ENCODE data around the gene NFX1.

The NFX1 gene

GRCh38 chr9:33288828-33289483, 1.4 kb upstream of the NFX1 start:
- no peaks in the 10 kb centered on the region for H3K27me3 Mint-ChIP-seq
- no peaks in the 10 kb centered on the region for H3K9me3 Mint-ChIP-seq
- peaks cover 14% of the 10 kb centered on the region for H3K36me3 Mint-ChIP-seq
- H3K4me3 Mint-ChIP-seq: no peak overlapping the region
- H3K27ac Mint-ChIP-seq: peak overlapping the region; percentile 44
- peaks cover 54% of the 10 kb centered on the region for H3K4me1 Mint-ChIP-seq

GRCh38 chr9:33289496-33289895, 820 bp upstream of the NFX1 start:
- Mint-ChIP-seq H3K4me3 (peak overlapping the region; percentile 95), H3K27me3 (no peaks in the 10 kb centered on the region), H3K9me3 (no peaks in the 10 kb centered on the region), H3K36me3 (peaks cover 17% of the 10 kb centered on the region), H3K4me1 (peaks cover 59% of the 10 kb centered on the region), H3K27ac (peak overlapping the region; percentile 99)

- peak overlapping the region; percentile 95 for H3K4me3 Mint-ChIP-seq
- H3K36me3 Mint-ChIP-seq: peaks cover 21% of the 10 kb centered on the region
- H3K27ac Mint-ChIP-seq: peak overlapping the region; percentile 99
- H3K27me3 Mint-ChIP-seq: no peaks in the 10 kb centered on the region
- peaks cover 63% of the 10 kb centered on the region for H3K4me1 Mint-ChIP-seq
- H3K9me3 Mint-ChIP-seq: no peaks in the 10 kb centered on the region
Measured at GRCh38 chr9:33289936-33290246, 425 bp upstream of the NFX1 start.

- H3K9me3 Mint-ChIP-seq: no peaks in the 10 kb centered on the region
- H3K4me3 Mint-ChIP-seq: peak overlapping the region; percentile 95
- peak overlapping the region; percentile 99 for H3K27ac Mint-ChIP-seq
- H3K36me3 Mint-ChIP-seq: peaks cover 24% of the 10 kb centered on the region
- no peaks in the 10 kb centered on the region for H3K27me3 Mint-ChIP-seq
- H3K4me1 Mint-ChIP-seq: peaks cover 74% of the 10 kb centered on the region
Measured at GRCh38 chr9:33291031-33291397, 698 bp downstream of the NFX1 start.

GRCh38 chr9:33291901-33292300, 1.6 kb downstream of the NFX1 start:
- H3K36me3 Mint-ChIP-seq: peaks cover 31% of the 10 kb centered on the region
- peak overlapping the region; percentile 95 for H3K4me3 Mint-ChIP-seq
- H3K27me3 Mint-ChIP-seq: no peaks in the 10 kb centered on the region
- H3K9me3 Mint-ChIP-seq: no peaks in the 10 kb centered on the region
- peaks cover 80% of the 10 kb centered on the region for H3K4me1 Mint-ChIP-seq
- H3K27ac Mint-ChIP-seq: peak overlapping the region; percentile 53

- no peaks in the 10 kb centered on the region for H3K27me3 Mint-ChIP-seq
Measured at GRCh38 chr9:33293782-33294181, 3.5 kb downstream of the NFX1 start.

GRCh38 chr9:33294670-33295432, 4.5 kb downstream of the NFX1 start:
- Mint-ChIP-seq H3K9me3 (no peaks in the 10 kb centered on the region), H3K4me1 (peaks cover 92% of the 10 kb centered on the region), H3K4me3 (peak overlapping the region; percentile 64), H3K27ac (peak overlapping the region; percentile 69), H3K27me3 (no peaks in the 10 kb centered on the region), H3K36me3 (peaks cover 43% of the 10 kb centered on the region)

More at GRCh38 chr9:33293782-33294181, 3.5 kb downstream of the NFX1 start:
- Mint-ChIP-seq H3K36me3 (peaks cover 40% of the 10 kb centered on the region), H3K27ac (no peak overlapping the region), H3K4me3 (peak overlapping the region; percentile 95), H3K4me1 (peaks cover 83% of the 10 kb centered on the region), H3K9me3 (no peaks in the 10 kb centered on the region)

GRCh38 chr9:33295571-33295970, 5.3 kb downstream of the NFX1 start:
- Mint-ChIP-seq H3K4me3 (peak overlapping the region; percentile 60), H3K27ac (peak overlapping the region; percentile 81), H3K36me3 (peaks cover 43% of the 10 kb centered on the region), H3K27me3 (no peaks in the 10 kb centered on the region), H3K4me1 (peaks cover 93% of the 10 kb centered on the region), H3K9me3 (no peaks in the 10 kb centered on the region)

GRCh38 chr9:33297432-33297831, 7.1 kb downstream of the NFX1 start:
- Mint-ChIP-seq H3K4me3 (peak overlapping the region; percentile 70), H3K27me3 (no peaks in the 10 kb centered on the region), H3K4me1 (peaks cover 83% of the 10 kb centered on the region), H3K36me3 (peaks cover 39% of the 10 kb centered on the region), H3K9me3 (no peaks in the 10 kb centered on the region), H3K27ac (peak overlapping the region; percentile 86)

- peaks cover 23% of the 10 kb centered on the region for H3K36me3 Mint-ChIP-seq
- H3K4me3 Mint-ChIP-seq: no peak overlapping the region
- H3K4me1 Mint-ChIP-seq: peaks cover 53% of the 10 kb centered on the region
- no peak overlapping the region for H3K27ac Mint-ChIP-seq
- H3K27me3 Mint-ChIP-seq: no peaks in the 10 kb centered on the region
- H3K9me3 Mint-ChIP-seq: no peaks in the 10 kb centered on the region
Measured at GRCh38 chr9:33300546-33300945, 10.2 kb downstream of the NFX1 start.

GRCh38 chr9:33304362-33304761, 14.0 kb downstream of the NFX1 start:
- Mint-ChIP-seq H3K27me3 (no peaks in the 10 kb centered on the region), H3K9me3 (no peaks in the 10 kb centered on the region), H3K4me1 (peaks cover 14% of the 10 kb centered on the region), H3K36me3 (peaks cover 10% of the 10 kb centered on the region), H3K4me3 (no peak overlapping the region), H3K27ac (no peak overlapping the region)

- no peak overlapping the region for H3K27ac Mint-ChIP-seq
- peaks cover 12% of the 10 kb centered on the region for H3K36me3 Mint-ChIP-seq
- H3K4me3 Mint-ChIP-seq: no peak overlapping the region
- H3K4me1 Mint-ChIP-seq: peaks cover 1% of the 10 kb centered on the region
- H3K27me3 Mint-ChIP-seq: no peaks in the 10 kb centered on the region
- no peaks in the 10 kb centered on the region for H3K9me3 Mint-ChIP-seq
Measured at GRCh38 chr9:33306037-33306436, 15.7 kb downstream of the NFX1 start.

- no peaks in the 10 kb centered on the region for H3K9me3 Mint-ChIP-seq
- no peaks in the 10 kb centered on the region for H3K27me3 Mint-ChIP-seq
- H3K36me3 Mint-ChIP-seq: peaks cover 11% of the 10 kb centered on the region
- no peaks in the 10 kb centered on the region for H3K4me1 Mint-ChIP-seq
- H3K4me3 Mint-ChIP-seq: no peak overlapping the region
- H3K27ac Mint-ChIP-seq: no peak overlapping the region
Measured at GRCh38 chr9:33307067-33307466, 16.8 kb downstream of the NFX1 start.

- no peak overlapping the region for H3K4me3 Mint-ChIP-seq
- H3K9me3 Mint-ChIP-seq: no peaks in the 10 kb centered on the region
- peaks cover 16% of the 10 kb centered on the region for H3K36me3 Mint-ChIP-seq
- no peak overlapping the region for H3K27ac Mint-ChIP-seq
- H3K4me1 Mint-ChIP-seq: no peaks in the 10 kb centered on the region
- no peaks in the 10 kb centered on the region for H3K27me3 Mint-ChIP-seq
Measured at GRCh38 chr9:33309903-33310302, 19.6 kb downstream of the NFX1 start.

- H3K4me3 Mint-ChIP-seq: no peak overlapping the region
- peaks cover 19% of the 10 kb centered on the region for H3K36me3 Mint-ChIP-seq
- no peaks in the 10 kb centered on the region for H3K27me3 Mint-ChIP-seq
- no peaks in the 10 kb centered on the region for H3K9me3 Mint-ChIP-seq
- no peaks in the 10 kb centered on the region for H3K4me1 Mint-ChIP-seq
- no peak overlapping the region for H3K27ac Mint-ChIP-seq
Measured at GRCh38 chr9:33310748-33311147, 20.4 kb downstream of the NFX1 start.

GRCh38 chr9:33311953-33312352, 21.6 kb downstream of the NFX1 start:
- Mint-ChIP-seq H3K4me3 (no peak overlapping the region), H3K36me3 (peaks cover 23% of the 10 kb centered on the region), H3K9me3 (no peaks in the 10 kb centered on the region)

More at GRCh38 chr9:33311953-33312352, 21.6 kb downstream of the NFX1 start:
- Mint-ChIP-seq H3K4me1 (peaks cover 4% of the 10 kb centered on the region), H3K27ac (no peak overlapping the region), H3K27me3 (no peaks in the 10 kb centered on the region)
